ENCODE data around the gene SOX6.

DNA sequence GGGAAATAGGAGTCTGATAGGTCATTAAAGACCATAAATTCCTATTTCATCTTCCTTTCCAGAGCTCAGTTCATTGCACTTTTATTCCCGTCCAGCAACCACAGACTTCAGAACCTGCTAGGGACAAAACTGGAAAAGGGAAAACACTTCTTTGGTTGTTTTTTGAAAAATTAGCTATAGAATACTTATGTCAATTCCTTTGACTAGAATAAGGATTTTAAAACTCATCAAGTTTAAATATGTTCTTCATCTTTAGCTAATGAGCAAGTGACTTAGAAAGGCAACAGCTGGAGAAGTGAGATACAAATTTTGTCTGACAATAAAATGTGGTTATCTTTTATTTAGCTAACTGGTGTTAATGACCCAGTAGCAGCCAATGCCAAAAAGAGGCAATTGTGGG, 206.9 kb downstream of the SOX6 start:
- TF ChIP-seq CTCF (IDR thresholded peaks at IDR 0.05; ENCODE audit: low read length) (no peak), EZH2 (optimal IDR thresholded peaks at IDR 0.05; ENCODE audit: low read depth, low read length) (no peak)

Data from MM.1S (cell line).